Right cardiac atrium (tissue), 5 donors: Measurements from ENCODE around the gene PVR. TPM values are rescaled to one million over a fixed set of nuclear protein-coding genes. Genes with fewer than 3 reads are reported as not detected.
A peak's percentile ranks its signal among the peaks of the same experiment; 100 is the strongest.
"Not testable (repeated sequence)": the region's sequence is repeated elsewhere in the genome, so short reads cannot be mapped to it uniquely, and the experiment has no call there.

ENCODE experiments used
- ATAC-seq, 2 donors: fragments of 200-7000 bp; cut with Tn5 transposase; one replicate each; pipeline versions ENCODE4 v1.8.0 to v1.9.1; 2020; ENCODE audit warnings: moderate library complexity in 2 of 2, mild to moderate bottlenecking in 1 of 2
- DNase-seq, 3 donors: peaks; one replicate each; pipeline ENCODE4 v3.0.0-alpha.2; 2020
- H3K27ac ChIP-seq: one replicate; pipeline ENCODE4 v1.5.1; 2013; ENCODE audit warnings: mild to moderate bottlenecking, low read length, control low read depth, moderate library complexity
- H3K27me3 ChIP-seq: one replicate; pipeline ENCODE4 v1.6.1; 2013; ENCODE audit not compliant: control insufficient read depth, insufficient read depth
- H3K4me1 ChIP-seq: one replicate; pipeline ENCODE4 v1.6.1; 2013; ENCODE audit warnings: low read length; ENCODE audit not compliant: control insufficient read depth, insufficient read depth
- H3K4me3 ChIP-seq: one replicate; pipeline ENCODE4 v1.5.1; 2013; ENCODE audit warnings: low read length, control low read depth
- H3K9me3 ChIP-seq: one replicate; pipeline ENCODE4 v1.6.1; 2013; ENCODE audit warnings: low read length; ENCODE audit not compliant: control insufficient read depth
- WGBS: extraction: QIAGEN DNeasy Blood & Tissue Kit; methylation state at CpG from one replicate; pipeline ENCODE4 v1.1.7; 2013; 5-methylcytosine and 5-hydroxymethylcytosine counted together
- intact Hi-C, 4 donors: fragments of 100-400 bp; cut with DNase I; formaldehyde crosslinking; loops; one replicate each; pipeline versions ENCODE4 v1.11.0 to v1.14.0; 2022 to 2023
- polyA plus RNA-seq: library from polyadenylated mRNA; stranded (reverse); fragments of 200-250 nt; gene quantifications from one replicate; pipeline ENCODE4 v1.2.3, GENCODE V29; 2013
- total RNA-seq, 4 donors: library from RNA; stranded (reverse); fragmentation: NEBNext Ultra II Directional; extraction: Animal tissue kit (Norgen Biotek cat#: 25700); gene quantifications; one replicate each; pipeline ENCODE4 v1.2.1, GENCODE V29; 2021
- donor health status: healthy with polysubstance abuse.
- donor health status: DM: no; HTN: yes; CAD: no.
- donor health status: DM: no; HTN: no; CAD: no.
- donor health status: DM: no; HTN: yes; CAD: no; lungs with severe emphysema.
- donor health status: DM: yes; HTN: yes; CAD: no.

The PVR gene
- total and polyA plus RNA-seq, 5 donors: 25.0 to 44.8 (median 27.3) TPM

DNA sequence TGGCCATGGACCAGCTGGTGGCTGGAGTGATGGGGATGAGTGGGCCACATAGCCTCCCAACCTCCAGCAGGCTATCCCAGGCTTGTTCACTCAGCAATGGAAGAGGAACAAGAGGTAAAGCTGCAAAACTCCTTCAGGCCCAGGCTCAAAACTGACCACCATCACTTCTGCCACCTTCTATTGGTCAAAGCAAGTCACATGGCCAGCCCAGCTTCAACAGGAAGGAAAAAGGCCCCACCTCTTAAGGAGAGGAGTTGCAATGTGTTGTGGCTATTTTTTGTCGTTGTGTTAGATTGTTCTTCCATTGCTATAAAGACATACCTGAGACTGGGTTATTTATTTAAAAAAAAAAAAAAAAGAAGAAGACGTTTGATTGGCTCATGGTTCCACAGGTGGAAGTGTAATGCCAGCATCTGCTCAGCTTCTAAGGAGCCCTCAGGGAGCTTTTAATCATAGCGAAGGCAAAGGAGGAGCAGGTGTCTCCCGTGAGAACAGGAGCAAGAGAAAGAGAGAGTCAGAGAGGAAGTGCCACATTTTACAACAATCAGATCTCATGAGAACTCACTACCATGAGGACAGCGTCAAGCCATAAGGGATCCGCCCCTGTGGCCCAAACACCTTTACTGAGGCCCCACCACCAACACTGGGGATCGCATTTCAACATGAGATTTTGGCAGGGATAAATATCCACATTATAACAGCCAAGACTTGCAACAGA, 24.9 kb upstream of the PVR start:
- Histone ChIP-seq H3K9me3 (no peaks in the 10 kb centered on the region), H3K27ac (no peak overlapping the region), H3K4me1 (no peaks in the 10 kb centered on the region), H3K4me3 (no peak overlapping the region), H3K27me3 (no peaks in the 10 kb centered on the region)
- ATAC-seq (no peak), DNase-seq (no peak)
- intact Hi-C loops: no loop called here
- 77% methylated on average over 7 of the region's 7 CpGs for WGBS

DNA sequence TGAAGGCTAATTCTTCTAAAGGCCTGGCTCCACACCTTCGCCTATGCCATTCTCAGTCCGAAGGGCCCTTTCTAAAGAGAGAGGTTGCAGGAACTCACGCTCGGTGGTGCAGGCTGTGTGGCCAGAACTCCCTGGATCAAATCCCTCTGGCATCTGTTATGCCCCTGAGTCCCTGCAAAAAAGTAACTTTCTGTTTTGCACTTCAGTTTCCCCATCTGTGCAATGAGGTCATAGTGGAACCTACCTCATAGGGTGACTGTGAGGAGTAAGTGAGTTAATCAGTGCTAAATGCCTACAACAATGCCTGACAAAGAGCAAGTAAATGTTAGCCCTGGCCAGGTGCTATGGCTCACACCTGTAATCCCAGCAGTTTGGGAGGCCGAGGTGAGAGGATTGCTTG, 23.0 kb upstream of the PVR start:
- Histone ChIP-seq H3K9me3 (no peaks in the 10 kb centered on the region), H3K27me3 (no peaks in the 10 kb centered on the region), H3K4me3 (no peak overlapping the region), H3K4me1 (no peaks in the 10 kb centered on the region), H3K27ac (no peak overlapping the region)
- WGBS: 92% methylated on average over 5 of the region's 5 CpGs
- intact Hi-C loops: no loop called here
- DNase-seq (no peak), ATAC-seq (no peak)

DNA sequence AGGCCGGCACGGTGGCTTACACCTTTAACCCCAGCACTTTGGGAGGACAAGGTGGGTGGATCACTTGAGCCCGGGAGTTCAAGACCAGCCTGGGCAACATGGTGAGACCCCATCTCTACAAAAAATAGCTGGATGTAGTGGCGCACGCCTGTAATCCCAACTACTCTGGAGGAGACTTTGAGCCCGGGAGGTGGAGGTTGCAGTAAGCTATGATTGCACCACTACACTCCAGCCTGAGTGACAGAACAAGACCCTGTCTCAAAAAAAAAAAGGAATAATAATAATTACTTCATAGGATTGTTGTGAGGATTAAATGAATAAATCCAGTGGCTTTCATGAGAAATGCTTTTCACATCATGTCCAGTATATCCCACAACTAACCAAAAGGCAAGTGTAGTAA, 22.3 kb upstream of the PVR start:
- Histone ChIP-seq H3K4me1 (no peaks in the 10 kb centered on the region), H3K4me3 (no peak overlapping the region), H3K9me3 (no peaks in the 10 kb centered on the region), H3K27me3 (no peaks in the 10 kb centered on the region), H3K27ac (no peak overlapping the region)
- intact Hi-C loops: no loop called here
- WGBS: 79% methylated on average over 6 of the region's 6 CpGs
- no peak for ATAC-seq
- no peak for DNase-seq

DNA sequence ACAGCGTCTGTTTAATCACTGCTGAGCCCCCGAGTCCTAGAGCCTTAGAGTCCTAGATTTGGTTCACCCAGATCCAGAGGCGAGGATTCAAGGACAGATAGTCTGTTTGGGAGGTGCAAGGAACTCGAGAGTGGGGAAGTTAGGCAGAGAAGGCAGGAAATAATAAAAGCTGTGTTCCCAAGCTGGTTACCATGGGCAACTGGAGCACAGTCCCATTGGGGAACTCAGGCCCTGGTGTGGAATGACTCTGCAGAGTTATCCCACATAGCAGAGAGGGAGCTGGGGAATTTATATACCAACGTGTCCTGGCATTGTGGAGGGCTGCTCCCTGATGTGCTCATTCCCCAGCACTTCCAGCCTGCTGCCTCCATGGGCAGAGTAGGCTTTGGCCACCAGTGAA, 20.6 kb upstream of the PVR start:
- ATAC-seq (peak in 1 of 2 donors; percentile 60), DNase-seq (no peak)
- 48% methylated on average over 5 of the region's 5 CpGs for WGBS

DNA sequence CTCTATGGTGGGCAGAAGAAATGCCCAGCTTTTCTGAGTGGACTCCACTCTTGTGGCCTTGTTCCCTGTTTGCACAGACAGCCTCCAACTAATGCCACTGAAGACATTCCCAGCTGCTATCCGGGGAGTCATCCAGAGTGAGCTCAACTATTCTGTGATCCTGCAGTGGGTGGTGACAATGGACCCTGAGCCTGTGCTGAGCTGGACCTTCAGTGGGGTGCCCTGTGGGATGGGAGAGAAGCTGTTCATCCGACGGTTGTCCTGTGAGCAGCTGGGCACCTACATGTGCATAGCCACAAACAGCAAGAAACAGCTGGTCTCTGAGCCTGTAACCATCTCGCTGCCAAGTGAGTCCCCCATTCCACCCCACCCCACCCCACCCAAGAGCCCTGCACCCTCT, 20.1 kb upstream of the PVR start:
- 93% methylated on average over 4 of the region's 4 CpGs for WGBS
- intact Hi-C loops: no loop called here
- ATAC-seq (no peak), DNase-seq (no peak)
- H3K4me3 ChIP-seq: no peak overlapping the region
- no peak overlapping the region for H3K27ac ChIP-seq
- H3K9me3 ChIP-seq: no peaks in the 10 kb centered on the region
- H3K27me3 ChIP-seq: no peaks in the 10 kb centered on the region
- no peaks in the 10 kb centered on the region for H3K4me1 ChIP-seq

More for the DNA sequence above, 20.6 kb upstream of the PVR start:
- no peak overlapping the region for H3K4me3 ChIP-seq
- H3K27ac ChIP-seq: no peak overlapping the region
- no peaks in the 10 kb centered on the region for H3K4me1 ChIP-seq
- no peaks in the 10 kb centered on the region for H3K27me3 ChIP-seq
- intact Hi-C loops: no loop called here
- H3K9me3 ChIP-seq: no peaks in the 10 kb centered on the region

DNA sequence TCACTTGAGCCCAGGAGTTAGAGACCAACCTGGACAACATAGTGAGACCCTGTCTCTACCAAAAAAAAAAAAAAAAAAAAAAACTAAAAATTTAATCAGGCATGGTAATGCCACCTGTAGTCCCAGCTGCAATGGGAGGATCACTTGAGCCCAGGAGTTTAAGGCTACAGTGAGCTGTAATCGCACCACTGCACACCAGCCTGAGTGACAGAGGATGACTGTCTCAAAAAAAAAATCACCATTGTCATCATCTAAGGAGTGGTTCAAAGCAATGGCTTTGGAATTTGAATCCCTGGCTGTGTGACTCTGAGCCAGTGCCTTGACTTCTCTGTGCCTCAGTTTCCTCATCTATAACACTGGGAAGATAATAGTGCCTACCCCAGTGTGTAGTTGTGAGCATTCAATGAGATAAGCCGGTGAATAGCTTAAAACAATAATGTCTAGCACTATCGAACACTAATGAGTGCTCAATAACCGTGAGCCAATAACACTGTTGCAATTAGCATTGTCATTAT, 18.8 kb upstream of the PVR start:
- intact Hi-C loops: no loop called here
- WGBS: 97% methylated on average over 4 of the region's 4 CpGs
- Histone ChIP-seq H3K4me3 (no peak overlapping the region), H3K27me3 (no peaks in the 10 kb centered on the region), H3K27ac (no peak overlapping the region), H3K4me1 (no peaks in the 10 kb centered on the region), H3K9me3 (no peaks in the 10 kb centered on the region)
- DNase-seq (no peak), ATAC-seq (no peak)

DNA sequence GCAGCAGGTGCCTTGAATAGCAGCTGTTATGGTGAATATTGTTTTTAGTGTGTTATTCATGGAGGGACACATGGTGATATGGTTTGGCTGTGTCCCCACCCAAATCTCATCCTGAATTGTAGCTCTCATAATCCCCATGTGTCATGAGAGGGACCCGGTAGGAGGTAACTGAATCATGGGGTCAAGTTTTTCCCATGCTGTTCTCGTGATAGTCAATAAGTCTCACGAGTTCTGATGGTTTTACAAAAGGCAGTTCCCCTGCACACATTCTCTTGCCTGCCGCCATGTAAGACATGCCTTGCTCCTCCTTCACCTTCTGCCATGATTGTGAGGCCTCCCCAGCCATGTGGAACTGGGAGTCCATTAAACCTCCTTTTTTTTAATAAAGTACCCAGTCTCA, 18.1 kb upstream of the PVR start:
- DNase-seq, H3K4me1 ChIP-seq, intact Hi-C loops, H3K9me3 ChIP-seq, H3K27me3 ChIP-seq, H3K4me3 ChIP-seq, ATAC-seq, H3K27ac ChIP-seq: not testable (repeated sequence)
- WGBS: 77% methylated on average over 4 of the region's 4 CpGs

DNA sequence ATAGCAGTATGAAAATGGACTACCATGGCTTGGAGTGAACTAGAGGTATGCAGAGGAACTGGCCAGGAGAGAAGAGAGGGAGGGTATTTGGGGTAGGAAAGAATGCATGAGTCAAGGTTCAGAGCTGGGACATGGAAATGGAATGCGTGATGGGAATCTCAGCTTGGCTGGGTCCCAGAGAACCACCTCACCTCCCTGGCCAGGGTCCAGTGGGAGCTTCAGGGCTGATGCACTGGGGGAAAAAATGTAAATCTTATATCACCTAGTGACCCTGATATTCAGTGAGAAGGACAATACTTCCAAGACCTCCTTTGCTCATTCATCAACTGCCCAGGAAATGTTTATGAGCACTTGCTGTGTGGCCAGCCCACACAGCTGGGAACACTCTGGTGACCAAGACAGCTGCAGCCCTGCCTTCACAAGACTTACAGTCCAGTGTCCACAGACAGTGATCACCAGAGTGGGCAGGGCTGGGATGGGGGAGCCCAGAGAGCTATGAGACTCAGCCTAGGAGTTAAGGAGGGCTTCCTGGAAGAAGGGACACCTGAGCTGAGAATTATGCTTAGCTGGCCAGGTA, 17.6 kb upstream of the PVR start:
- Histone ChIP-seq H3K27me3 (no peaks in the 10 kb centered on the region), H3K4me1 (no peaks in the 10 kb centered on the region), H3K4me3 (no peak overlapping the region), H3K9me3 (no peaks in the 10 kb centered on the region), H3K27ac (no peak overlapping the region)
- WGBS: 26% methylated on average over 1 of the region's 1 CpG
- peak in 1 of 2 donors; percentile 47 for ATAC-seq
- no peak for DNase-seq
- intact Hi-C loops: no loop called here

DNA sequence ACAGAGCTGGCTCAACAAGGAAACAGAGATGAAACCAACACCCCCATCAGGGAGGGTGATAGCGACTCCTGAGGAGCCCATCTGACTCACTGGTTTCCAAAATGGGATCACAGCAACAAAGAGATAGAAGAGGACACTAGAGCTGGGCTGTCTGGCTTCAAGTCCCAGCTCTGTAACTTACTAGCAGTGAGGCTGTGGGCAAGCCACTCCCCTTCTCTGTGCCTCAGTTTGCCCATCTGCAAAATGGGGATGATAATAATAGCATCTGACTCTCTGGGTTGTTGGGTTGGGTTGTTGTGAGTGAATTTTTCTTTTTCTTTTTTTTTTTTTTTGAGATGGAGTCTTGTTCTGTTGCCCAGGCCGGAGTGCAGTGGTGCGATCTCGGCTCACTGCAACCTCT, 16.1 kb upstream of the PVR start:
- Histone ChIP-seq H3K4me1 (no peaks in the 10 kb centered on the region), H3K9me3 (no peaks in the 10 kb centered on the region), H3K4me3 (no peak overlapping the region), H3K27me3 (no peaks in the 10 kb centered on the region), H3K27ac (no peak overlapping the region)
- intact Hi-C loops: no loop called here
- DNase-seq: no peak
- 92% methylated on average over 4 of the region's 4 CpGs for WGBS
- no peak for ATAC-seq

DNA sequence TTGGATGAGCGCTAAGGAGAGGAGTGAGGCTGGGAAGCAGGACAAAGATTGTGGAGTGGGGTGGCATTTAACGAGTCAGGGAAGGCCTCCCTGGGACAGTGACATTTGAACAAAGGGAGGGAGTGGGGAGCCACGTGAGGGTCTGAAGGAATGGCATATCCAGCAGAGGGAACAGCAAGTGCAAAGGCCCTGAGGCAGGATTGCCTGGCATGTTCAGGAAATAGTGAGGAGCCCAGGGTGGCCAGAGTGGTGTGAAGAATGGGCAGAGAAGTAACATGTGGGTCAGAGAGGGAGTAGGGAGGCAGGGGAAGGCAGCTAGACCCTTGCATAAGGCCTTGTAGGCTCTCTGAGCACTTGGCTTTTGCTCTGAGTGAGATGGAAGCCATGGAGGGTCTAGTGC, 14.9 kb upstream of the PVR start:
- WGBS: 94% methylated on average over 3 of the region's 3 CpGs
- Histone ChIP-seq H3K9me3 (no peaks in the 10 kb centered on the region), H3K27ac (no peak overlapping the region), H3K4me3 (no peak overlapping the region), H3K27me3 (no peaks in the 10 kb centered on the region), H3K4me1 (no peaks in the 10 kb centered on the region)
- intact Hi-C loops: no loop called here
- no peak for DNase-seq
- ATAC-seq: no peak

DNA sequence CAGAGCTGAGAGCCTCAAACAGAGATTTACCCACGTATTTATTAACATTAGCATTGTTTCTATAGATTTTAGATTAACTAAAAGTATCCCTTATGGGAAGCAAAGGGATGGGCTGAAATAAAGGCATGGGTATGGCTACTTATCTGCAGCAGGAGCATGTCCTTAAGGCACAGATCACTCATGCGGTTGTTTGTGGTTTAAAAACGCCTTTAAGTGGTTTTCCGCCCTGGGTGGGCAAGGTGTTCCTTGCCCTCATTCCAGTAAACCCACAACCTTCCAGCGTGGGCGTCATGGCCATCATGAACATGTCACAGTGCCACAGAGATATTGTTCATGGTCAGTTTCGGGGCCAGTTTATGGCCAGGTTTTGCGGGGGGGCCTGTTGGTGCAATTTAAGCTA, 12.1 kb upstream of the PVR start:
- H3K4me3 ChIP-seq, H3K9me3 ChIP-seq, intact Hi-C loops, H3K27me3 ChIP-seq, H3K4me1 ChIP-seq, ATAC-seq, DNase-seq, H3K27ac ChIP-seq: not testable (repeated sequence)
- 91% methylated on average over 8 of the region's 8 CpGs for WGBS
